ENCODE data around the gene SLC18A2. TPM values are rescaled to one million over a fixed set of nuclear protein-coding genes. Genes with fewer than 3 reads are reported as not detected.

SLC18A2 gene
- total and polyA plus RNA-seq, 2 donors (not counting 3 experiments of a cell fraction or from before 2014, with no cell fraction given), result not detected

- Histone ChIP-seq H3K36me3 (ENCODE audit: control insufficient read depth in 2 of 2, extremely low read depth in 1 of 2, insufficient read depth in 2 of 2, low read length in 2 of 2) (no peaks in the 10 kb centered on the region), H2AFZ (ENCODE audit: low read depth, low read length) (no peak overlapping the region), H3K9me3 (replicated peaks; ENCODE audit: control insufficient read depth, insufficient read depth, low read length) (no peaks in the 10 kb centered on the region), H3K9me1 (replicated peaks; ENCODE audit: control insufficient read depth, extremely low read depth, insufficient read depth, low read length) (no peaks in the 10 kb centered on the region), H3K79me2 (ENCODE audit: control insufficient read depth, insufficient read depth, low read length) (no peaks in the 10 kb centered on the region), H4K20me1 (replicated peaks; ENCODE audit: control insufficient read depth, extremely low read depth, insufficient read depth, low read length) (no peaks in the 10 kb centered on the region), H3K4me3 (replicated peaks in 1 of 3; ENCODE audit: insufficient read depth in 1 of 3, low read depth in 1 of 3, low read length in 3 of 3) (no peak overlapping the region), H3K4me1 (ENCODE audit: control insufficient read depth, extremely low read depth, insufficient read depth, low read length) (no peaks in the 10 kb centered on the region), H3K27me3 (ENCODE audit: control insufficient read depth in 2 of 2, insufficient read depth in 2 of 2, low read length in 2 of 2) (no peaks in the 10 kb centered on the region), H3K9ac (replicated peaks; ENCODE audit: extremely low read depth, insufficient read depth, low read length) (no peak overlapping the region), H3K27ac (ENCODE audit: insufficient read depth, low read depth, low read length) (no peak overlapping the region), H3K4me2 (ENCODE audit: insufficient read depth, low read length) (no peak overlapping the region)
- DNase-seq (ENCODE audit: low read depth, low spot score), result no peak
- CTCF ChIA-PET, result no interaction called here
- intact Hi-C loops (cut with micrococcal nuclease) (no loop called here), dilution Hi-C loops (cut with MboI; ENCODE audit: extremely low pct_ligation_motif_present, low sequenced_read_pairs) (no loop called here)
- POLR2A ChIA-PET, result no interaction called here
- TF ChIP-seq MYC (IDR thresholded peaks at IDR 0.05; ENCODE audit: low read depth, low read length) (no peak), FOS (IDR thresholded peaks at IDR 0.05; ENCODE audit: borderline replicate concordance, insufficient read depth, low read length) (no peak), CTCF (IDR thresholded peaks at IDR 0.05; ENCODE audit: extremely low read depth in 1 of 2, insufficient read depth in 1 of 2, low read depth in 1 of 2, low read length in 2 of 2) (no peak), EZH2 (IDR thresholded peaks at IDR 0.05; ENCODE audit: borderline replicate concordance, low read depth, low read length, severe bottlenecking) (no peak), POLR2AphosphoS5 (IDR thresholded peaks at IDR 0.05; ENCODE audit: insufficient read depth, low read depth, low read length) (no peak), JUN (IDR thresholded peaks at IDR 0.05; ENCODE audit: borderline replicate concordance, insufficient read depth, insufficient read length, low read depth) (no peak), MAX (IDR thresholded peaks at IDR 0.05; ENCODE audit: insufficient read depth, insufficient read length) (no peak), GATA2 (IDR thresholded peaks at IDR 0.05; ENCODE audit: insufficient read depth, insufficient read length, low read depth, low read length) (no peak), POLR2A (IDR thresholded peaks at IDR 0.05; ENCODE audit: low read depth, low read length) (no peak)
- FAIRE-seq, result no peak
- BruUV-seq (replicated peaks), result no TSS peak
These were observed 13.4 kb downstream of the SLC18A2 start for GRCh38 chr10:117254338-117254737.

Data from endothelial cell of umbilical vein (primary cell).